Stimulated activated CD4-positive, alpha-beta T cell treated with anti-CD3 and anti-CD28 coated beads, TNF-alpha, amount 100 ng/mL, for 24 hours (primary cell): ENCODE measurements around the gene CD83.

ENCODE experiments used
- DNase-seq, 3 experiments: peaks; one replicate each; pipeline ENCODE4 v3.0.0-alpha.2; 2020; ENCODE audit warnings: low read depth in 3 of 3

CD83 gene

DNA sequence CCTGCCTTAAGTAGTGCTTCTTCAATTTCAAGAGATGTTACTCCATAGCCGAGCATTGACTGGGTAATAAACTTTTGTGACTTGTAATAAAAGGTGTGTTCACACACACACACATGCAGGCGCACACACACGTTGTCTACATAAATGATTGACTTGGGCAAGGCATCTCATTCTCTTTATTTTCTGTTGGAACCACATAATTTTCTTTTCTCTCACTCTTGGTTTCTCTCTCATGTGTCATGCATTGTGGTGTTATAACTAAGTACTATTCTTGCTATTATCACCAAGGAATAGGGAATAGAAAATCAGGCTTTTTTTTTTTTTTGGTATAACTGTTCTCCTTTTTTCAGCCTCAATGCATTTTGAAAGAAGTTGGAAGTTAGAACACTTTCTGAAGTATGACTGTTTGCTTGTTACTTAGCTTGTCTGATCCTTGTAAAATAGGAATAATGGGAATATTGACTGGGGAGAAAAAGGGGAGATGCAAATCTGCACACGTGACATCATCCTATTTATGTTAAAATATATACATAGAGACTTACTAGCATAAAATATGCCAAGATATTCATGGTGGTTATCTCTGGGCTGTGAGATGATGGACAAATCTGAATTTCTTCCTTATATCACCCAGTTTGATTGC is 26.1 kb upstream of the CD83 start:
- DNase-seq: no peak

DNA sequence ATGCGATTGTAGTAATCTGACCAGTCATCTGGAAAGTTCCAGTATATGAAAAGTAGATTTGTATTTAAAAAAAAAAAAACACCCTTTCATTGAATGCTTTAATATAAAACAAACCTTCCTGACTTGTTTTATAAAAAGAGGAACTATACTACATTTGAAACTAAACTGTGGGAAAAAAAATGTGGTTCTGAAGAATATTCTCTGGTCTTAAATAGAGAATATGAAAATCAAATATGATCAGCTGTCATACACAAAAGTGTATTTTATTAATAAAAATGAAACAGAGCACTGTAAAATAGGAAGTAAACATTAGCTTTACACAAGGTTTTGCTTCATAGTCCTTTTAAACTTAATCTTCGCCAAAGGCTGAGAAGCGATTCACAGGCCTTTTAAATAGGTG is 25.3 kb upstream of the CD83 start:
- no peak for DNase-seq

DNA sequence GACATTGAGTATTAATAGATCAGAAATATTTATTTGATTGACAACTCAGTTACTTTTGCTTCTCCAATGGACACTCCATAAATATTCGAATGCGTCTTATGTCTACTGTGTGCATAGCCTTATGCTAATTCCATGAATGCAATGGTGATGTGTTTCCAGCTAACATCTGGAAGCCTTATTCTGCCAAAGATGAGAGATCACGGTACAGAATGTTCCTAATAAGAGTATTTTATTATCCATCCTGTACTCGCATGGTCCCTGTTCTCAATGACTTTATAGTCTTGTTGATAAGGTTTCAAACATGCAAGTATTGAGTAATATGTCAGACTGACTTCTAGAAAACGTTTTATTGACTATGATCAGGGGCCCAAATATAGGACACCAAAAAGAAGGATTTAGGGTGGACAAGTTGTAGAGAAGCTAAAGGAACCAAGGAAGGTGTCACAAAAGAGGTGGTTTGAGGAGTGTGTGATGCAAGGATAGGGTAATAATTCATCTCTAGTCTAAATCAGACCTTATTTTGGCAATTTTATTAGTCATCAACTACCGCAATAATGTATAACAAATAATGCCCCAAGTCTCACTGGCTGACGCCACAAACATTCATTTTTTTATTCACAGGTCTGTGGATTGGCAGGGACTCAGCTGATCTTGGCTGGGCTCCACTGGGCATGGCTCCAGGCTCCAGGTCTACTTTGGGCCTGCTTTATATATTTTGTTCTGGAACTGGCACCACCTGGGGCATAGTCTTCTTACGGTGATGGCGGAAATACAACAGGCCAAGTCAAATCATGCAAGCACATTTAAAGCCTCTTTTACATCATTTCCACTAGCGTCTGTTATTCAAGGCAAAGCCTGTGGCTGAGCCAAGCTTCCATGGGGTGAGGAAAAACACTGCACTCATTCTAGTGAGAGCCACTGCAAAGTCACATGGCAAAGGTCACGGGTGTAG is 24.5 kb upstream of the CD83 start:
- DNase-seq: no peak

DNA sequence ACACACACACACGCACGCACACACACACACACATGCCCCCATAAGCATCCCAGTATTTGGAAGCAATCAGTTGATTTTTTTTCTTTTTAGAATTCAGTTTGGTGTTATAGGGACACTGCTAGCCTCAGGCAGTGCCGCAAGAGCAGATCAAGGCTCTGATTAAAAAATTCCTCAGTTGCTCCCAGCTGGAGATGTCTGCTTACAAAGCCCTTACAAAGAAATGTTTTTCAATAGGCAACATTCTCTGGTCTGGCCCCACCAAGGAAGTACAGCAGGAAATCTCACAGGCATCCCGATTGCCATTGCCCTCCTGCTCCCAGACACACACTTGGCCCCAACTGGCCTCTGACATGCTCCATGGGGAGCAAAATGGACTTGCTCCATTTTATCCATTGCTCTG is 22.9 kb upstream of the CD83 start:
- DNase-seq: no peak

DNA sequence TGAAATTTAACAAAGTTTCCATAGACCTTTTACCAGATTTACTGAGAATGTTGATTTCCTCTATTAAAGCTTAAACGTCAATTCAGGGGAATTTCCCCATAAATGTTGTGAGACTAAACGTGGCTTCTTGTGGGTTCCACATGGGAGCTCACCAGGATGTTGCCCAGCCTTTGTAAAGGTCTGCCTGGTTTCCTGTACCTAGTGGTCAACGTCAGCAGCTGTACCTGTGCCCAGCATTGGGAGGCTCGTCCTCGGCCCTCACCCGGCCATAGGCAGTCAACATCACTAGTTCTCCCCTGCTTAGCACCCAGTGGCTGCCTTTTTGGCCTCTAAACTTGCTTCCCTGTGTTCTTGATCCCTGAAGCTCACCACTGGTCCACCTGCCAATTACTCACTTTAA is 22.1 kb upstream of the CD83 start:
- DNase-seq: no peak

DNA sequence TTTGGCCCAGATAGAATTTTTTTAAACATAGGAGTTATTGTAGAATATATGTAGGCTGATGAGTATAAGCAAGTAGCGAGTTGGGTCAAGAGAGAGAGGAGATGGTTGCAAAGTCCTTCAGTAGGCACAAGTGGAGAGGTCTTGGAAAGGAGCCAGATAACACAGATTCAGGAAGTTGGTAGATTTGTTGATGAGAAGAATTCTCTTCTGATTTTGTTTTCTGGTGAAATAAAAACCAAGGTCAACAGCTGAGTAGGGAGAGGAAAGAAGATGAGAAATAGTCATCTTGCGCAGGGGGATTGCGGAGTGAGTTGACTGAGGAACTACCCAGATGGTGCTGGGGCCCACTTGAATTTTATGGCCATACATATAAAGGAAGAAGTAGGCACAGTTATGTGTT is 17.4 kb upstream of the CD83 start:
- DNase-seq: no peak

DNA sequence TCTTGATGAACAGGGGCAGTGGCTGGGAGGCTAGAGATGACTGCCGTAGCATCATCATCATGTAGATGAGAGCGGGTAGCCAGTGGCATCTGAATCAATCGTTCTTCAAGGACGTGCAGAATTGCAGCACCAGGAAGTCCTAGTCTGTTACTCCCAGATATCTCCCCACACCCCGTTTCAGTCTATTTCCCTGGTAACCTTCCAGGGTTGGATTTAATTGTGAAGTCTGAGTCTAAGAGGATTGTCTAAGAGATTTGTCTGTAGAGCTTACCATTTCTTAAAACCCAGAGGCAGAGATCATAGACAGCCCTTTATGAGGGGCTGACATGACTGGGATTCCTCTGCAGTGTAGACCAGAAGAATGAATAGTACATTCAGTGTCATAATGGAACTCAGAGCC is 16.6 kb upstream of the CD83 start:
- DNase-seq: no peak

DNA sequence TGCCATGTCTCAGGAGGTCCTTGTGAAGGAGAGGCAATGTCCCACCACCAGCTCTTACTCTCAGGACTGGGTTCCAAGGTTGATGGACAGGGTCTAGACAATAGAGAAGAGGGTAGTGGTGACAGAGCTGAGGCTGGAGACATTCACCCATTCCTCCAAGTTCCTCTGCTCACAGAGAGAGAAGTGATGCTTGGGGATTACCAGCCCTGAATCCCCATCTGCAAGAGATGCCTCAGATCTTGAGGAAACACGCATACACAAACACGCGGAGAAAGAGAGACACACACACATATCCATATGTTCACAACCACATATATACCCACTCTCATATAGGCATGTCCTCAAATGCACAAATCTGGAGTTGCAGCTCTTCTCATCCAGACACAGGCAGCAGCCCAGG is 15.2 kb upstream of the CD83 start:
- no peak for DNase-seq

DNA sequence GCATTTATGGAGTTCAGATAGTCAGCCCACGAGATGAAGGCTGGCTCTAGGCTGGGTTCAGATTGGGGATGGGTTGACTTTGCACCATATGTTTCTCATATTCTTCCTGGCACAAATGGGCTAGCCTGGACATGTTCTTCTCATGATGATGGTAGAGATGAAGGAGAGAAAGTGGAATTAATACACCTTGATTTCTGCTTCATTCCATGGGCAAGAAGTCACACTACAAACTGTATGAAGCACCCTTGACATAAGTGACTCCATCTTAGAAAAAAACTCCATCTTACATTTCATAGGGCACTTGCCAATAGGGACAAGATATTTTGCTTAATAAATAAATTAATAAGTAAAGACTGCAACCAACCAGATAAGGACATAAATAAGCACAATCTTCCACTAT is 12.0 kb upstream of the CD83 start:
- no peak for DNase-seq

DNA sequence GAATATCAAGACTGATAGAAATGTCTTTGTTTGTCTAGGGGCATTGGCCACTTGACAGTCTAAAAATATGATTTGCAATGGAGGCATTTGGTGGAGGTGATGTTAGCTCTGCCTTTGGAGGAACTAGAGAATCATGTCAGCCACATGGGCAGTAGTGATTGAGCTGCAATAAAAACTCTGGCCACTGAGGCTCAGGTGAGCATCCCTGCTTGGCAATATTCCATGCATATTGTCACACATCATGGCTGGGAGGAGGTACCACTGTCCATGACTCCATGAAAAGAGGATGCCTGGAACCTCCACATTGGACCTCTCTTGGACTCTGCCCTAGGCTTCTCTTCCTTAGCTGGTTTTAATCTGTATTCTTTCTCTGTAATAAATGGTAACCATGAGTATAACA is 10.6 kb upstream of the CD83 start:
- DNase-seq: no peak

DNA sequence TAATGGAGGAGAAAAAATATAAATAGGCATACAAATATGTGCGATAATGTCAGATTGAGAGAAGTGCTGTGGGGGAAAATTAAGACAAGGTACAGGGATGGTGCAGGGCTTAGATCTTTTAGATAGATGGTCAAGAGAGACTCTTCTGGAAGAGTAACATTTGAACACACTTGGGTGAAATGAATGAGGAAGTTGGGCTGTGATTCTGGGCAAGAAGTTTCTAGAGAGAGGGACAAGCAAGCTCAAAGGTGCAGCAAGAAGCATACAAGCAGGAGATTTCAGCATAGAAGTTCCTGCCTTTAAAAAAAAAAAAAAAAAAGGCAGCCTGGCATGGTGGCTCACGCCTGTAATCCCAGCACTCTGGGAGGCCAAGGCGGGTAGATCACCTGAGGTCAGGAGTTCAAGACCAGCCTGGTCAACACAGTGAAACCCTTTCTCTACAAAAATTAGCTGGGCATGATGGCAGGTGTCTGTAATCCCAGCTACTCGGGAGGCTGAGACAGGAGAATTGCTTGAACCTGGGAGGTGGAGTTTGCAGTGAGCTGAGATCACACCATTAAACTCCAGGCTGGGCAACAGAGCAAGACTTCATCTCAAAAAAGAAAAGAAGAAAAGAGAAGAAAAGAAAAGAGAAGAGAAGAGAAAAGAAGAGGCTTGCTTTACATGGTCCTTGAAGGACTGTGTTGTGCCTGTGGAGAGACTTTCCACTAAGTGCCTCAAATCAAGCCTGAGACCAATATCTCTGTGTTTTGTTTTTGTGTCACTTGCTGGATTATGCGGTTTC is 9.7 kb upstream of the CD83 start:
- DNase-seq: no peak

DNA sequence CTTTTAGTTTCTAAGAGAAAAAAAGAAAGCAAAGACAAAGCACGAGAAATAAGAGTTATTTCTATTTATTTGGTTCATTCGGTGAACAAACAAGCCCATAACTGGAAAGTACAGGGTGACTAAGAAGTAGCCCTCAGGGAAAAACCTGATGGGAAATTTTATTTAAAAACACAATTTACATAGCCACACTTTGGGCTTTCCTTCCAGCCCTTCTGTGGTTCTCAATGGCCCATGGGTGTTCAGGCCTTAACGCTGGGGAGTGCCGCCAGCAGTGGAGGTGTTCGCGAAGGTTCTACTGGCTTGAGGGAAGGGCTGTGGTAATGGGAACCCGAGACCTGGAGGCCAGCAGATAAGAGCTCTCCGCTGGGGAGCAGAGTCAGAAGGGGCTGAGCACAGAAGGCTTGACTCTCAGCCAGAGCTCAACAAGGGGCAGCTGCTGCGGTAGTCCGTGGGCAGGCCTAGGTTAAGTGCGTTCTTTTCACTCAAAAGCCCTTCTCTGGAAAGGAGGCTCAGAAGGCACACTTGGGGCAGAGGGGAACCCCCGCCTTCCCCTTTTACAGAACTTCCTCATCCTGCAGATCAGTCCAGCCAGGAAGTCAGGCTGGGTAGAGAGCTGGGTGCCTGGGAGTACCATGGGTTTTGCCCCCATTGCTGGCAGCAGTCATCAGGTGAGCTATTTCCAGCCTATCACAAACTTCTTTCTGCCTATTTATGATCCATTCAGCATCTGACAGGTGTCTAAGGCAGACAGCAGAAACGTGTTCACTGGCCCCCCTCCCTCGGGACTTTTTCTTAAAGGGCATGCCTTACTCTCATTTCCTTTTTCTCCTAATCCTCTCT is 8.8 kb upstream of the CD83 start:
- peak in 2 of 3 experiments; percentile 12 to 27 for DNase-seq

DNA sequence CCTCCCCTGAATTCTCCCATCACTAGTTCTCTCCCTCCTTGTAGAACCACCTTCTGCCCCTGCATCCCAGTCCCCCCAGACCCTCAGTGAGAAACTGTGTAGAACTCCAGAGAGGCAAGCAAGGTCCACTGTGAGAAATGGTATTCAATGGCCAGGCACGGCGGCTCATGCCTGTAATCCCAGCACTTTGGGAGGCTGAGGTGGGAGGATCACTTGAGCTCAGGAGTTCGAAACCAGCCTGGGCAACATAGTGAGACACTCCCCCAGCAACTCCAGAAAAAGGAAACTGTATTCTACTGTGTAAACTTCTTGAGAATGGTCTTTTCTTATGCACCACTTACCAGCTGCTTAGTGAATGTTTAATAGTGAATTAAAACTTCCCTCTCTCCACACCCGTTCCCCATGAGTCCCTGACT is 8.2 kb upstream of the CD83 start:
- DNase-seq: no peak

DNA sequence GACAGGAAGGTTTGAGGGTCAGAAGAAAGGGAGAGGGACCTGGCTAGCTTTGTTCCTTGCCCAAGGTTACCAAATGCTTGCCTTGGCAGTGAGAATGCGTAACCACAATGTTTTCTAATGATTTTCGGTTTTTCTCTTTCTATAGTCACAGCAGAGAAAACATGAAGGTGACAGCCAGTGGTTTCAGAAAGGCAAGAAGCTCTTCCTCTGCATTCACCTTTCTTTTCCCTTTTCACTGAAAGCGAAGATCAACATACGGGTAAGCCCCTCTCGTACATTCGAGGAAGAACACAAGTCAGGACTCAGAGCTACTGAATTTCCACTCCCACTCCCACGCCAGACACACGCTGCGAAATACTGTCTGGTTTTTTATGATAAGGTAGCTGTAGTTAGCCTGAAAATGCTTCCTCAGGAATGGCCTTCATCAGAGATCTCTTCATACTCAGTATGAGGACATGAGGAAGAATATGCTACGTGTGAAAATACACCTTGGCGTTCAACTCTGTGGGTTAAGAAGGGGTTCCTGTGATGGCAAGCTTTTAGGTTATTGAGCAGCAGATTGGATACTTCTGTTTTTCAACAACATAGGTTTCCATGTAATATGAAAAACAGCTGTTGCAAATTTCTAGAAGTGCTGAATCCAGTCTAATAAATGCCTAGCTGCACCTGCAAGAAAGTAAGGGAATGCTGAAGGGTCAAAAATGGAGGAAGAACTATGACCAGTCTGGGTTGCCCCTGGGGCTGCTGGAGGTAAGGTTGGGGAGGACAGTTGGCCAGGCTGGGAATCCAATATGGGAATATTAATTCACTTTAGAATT is 7.4 kb upstream of the CD83 start:
- peak in 1 of 3 experiments; percentile 28 for DNase-seq

DNA sequence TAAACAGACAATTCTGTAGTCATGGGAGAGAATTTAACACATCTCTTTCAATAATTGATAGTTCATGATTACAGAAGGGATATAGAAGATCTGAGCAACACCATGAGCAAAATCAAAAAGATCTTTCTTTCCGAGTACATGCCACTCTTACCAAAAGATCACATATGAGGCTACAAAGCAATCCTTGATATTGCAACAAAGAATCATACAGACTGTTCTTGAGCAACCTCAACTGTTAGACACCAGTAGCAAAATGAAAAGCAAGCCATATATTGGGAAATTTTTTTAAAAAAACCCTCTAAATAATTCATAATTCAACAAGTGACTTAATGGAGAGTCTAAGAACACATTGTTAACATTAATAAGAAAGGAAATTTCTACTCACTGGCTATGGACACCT is 3.6 kb upstream of the CD83 start:
- no peak for DNase-seq

DNA sequence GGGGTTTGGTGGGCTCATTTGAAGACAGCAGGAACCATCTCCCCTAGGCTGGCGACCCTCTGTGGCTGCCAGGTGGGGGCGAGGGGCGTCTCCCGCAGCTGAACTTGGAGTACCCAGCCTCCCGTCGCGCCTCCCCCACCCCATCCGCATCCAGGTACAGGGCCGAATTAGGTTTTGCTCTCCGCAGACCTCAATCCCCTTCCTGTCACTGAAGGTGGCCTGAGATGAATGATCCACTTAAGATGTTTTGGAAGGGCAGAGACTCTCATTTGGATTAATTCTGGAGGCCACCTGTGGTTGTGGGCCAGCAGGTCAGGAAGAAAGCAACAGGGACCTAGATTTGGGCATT is 493 bp downstream of the CD83 start:
- no peak for DNase-seq

DNA sequence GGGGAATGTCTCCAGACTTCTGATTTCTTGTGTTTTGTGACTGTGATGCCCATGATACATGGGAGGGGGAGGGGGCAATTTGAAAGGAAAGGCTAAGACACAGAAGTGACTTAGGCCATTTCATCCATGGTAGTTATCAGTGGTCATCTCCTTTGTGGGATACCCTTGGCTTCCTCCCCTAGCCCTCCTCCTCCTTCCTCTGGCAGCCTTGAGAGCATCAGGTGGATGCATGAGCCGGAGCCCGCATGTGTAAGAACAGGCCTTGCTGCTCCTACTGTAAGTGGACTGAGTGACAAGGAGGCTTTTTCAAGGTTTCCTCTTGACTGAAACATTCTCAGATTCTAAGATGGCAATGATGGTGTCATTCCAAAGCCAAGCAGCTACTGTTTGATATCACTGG is 874 bp downstream of the CD83 start:
- no peak for DNase-seq

DNA sequence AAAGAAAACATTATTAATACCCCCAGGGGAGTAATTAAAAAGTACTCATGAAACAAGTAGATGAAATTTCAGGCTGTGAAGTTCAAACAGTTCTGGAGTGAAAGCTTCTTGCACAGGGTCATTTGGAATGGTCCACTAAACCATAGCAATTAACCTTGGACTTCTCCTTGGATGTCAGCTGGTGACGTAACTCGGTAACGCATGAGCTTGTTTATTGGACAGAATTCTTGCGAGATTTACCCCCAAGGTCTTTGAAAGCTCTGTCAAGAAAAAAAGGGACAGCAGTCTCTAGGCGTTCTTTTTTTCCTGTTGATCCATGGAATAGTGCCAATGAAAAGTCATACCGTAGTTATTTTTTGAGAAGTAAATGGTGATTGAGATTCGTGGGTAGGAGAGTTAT is 2.2 kb downstream of the CD83 start:
- DNase-seq: no peak

DNA sequence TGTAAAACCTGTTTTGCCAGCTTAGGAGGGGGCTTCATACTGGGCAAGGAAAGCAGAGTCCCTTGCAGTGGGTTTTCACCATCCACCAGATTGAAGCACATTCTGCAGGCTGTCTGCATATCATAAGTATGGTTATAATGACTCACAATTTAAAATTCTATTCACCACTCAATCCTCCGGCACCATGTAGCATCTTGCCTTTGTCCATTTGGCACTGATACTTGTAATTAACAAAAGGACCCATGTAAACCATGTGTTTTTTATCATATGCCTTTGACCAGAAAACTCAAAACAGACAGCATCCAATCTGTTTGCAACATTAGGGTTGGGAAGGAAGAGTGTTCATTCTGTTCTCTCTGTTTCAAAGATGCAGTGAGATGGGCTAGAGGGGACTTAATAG is 3.0 kb downstream of the CD83 start:
- no peak for DNase-seq

DNA sequence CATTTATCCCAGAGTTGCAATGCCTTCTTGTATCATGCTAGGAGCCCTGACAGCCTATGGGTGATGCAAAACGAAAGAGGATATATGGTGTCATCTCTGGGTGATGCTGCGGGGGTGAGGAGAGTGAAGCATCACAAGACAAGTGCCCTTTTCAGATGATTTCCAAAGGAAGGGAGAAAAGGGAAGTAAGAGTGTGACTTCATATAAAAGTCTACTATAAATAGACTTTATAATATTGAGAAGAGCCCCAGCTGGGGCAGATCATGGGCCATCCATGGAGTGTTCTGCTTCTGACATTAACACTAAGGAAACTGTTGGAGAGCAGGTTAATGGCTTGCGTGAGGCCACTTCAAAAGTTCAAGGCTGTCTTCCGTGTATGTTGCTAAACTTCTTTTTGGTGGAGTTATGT is 4.4 kb downstream of the CD83 start:
- DNase-seq: peak in 1 of 3 experiments; percentile 23
